DND-41 (cell line): Measurements from ENCODE around the gene SHISA3.

ENCODE experiments used
- EZH2 ChIP-seq: IDR thresholded peaks from 3 replicates; pipeline ENCODE4 v1.6.1; 2012; ENCODE audit warnings: borderline replicate concordance, low read depth, mild to moderate bottlenecking, moderate library complexity, low read length, inconsistent platforms; ENCODE audit not compliant: severe bottlenecking
- TF ChIP-seq, protein P1 (sequence below): IDR thresholded peaks from 2 replicates; pipeline ENCODE4 v1.5.1; 2012; ENCODE audit warnings: borderline replicate concordance, low read length, moderate library complexity, mild to moderate bottlenecking; ENCODE audit not compliant: poor library complexity, severe bottlenecking; ENCODE audit errors: extremely low read depth

DNA sequence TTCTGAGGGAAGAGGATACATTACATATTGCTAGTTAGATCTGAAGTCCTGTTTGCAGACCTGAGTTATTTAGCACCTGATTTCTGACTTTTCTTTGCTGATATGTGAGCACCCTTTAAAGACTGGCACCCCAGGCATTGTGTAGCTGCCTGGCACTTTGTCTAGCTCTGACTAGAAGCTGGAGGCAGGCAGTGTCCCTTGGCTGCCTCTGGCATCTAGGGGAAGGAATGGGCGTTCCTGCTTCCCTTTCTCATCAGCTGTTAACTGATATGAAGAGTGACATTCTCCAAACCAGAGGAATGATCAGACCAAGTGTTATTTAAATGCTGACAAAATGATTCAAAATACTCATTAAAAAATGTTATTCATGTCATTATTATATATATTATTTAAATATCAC is 30.3 kb upstream of the SHISA3 start:
- TF ChIP-seq, protein P1, sequence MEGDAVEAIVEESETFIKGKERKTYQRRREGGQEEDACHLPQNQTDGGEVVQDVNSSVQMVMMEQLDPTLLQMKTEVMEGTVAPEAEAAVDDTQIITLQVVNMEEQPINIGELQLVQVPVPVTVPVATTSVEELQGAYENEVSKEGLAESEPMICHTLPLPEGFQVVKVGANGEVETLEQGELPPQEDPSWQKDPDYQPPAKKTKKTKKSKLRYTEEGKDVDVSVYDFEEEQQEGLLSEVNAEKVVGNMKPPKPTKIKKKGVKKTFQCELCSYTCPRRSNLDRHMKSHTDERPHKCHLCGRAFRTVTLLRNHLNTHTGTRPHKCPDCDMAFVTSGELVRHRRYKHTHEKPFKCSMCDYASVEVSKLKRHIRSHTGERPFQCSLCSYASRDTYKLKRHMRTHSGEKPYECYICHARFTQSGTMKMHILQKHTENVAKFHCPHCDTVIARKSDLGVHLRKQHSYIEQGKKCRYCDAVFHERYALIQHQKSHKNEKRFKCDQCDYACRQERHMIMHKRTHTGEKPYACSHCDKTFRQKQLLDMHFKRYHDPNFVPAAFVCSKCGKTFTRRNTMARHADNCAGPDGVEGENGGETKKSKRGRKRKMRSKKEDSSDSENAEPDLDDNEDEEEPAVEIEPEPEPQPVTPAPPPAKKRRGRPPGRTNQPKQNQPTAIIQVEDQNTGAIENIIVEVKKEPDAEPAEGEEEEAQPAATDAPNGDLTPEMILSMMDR, result no peak
- no peak for TF ChIP-seq EZH2
